ENCODE results near the gene ELK3.

Gene ELK3

DNA sequence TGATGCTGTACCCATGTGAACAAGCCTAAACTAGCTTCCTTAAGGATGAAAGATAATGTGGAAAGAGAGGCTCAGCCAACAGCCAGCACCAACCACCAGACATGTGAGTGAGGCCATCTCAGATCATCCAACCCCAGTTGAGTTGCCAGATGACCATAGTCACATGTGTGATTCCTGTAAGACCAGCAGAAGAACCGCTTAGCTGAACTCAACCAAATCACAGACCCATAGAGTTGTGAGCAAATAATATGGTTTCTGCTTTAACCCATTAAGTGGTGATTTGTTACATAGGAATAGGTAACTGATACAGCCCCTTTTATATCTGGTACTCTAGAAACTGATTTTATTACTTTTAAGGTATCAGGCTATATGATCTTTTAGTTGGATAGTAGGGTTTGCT lies 17.6 kb upstream of the ELK3 start:
- Histone ChIP-seq H2AFZ (ENCODE audit: low read depth, low read length) (no peak overlapping the region), H3K79me2 (ENCODE audit: insufficient read depth, low read length) (no peaks in the 10 kb centered on the region), H3K27ac (ENCODE audit: low read length) (no peak overlapping the region), H3K4me1 (ENCODE audit: insufficient read depth, low read length) (no peaks in the 10 kb centered on the region), H4K20me1 (ENCODE audit: insufficient read depth, low read length) (no peaks in the 10 kb centered on the region), H3K36me3 (ENCODE audit: insufficient read depth, low read length) (no peaks in the 10 kb centered on the region), H3K4me2 (ENCODE audit: insufficient read depth, low read length) (no peak overlapping the region), H3K27me3 (ENCODE audit: insufficient read depth, low read length, poor library complexity) (no peaks in the 10 kb centered on the region), H3K4me3 (ENCODE audit: low read depth in 1 of 2, low read length in 2 of 2) (no peak overlapping the region), H3K9me3 (ENCODE audit: insufficient read depth, low read length, severe bottlenecking) (no peaks in the 10 kb centered on the region), H3K9ac (ENCODE audit: low read depth, low read length) (no peak overlapping the region)
- ATAC-seq (ENCODE audit: insufficient read depth, low read depth) (no peak), DNase-seq (no peak)
- TF ChIP-seq, protein P1, sequence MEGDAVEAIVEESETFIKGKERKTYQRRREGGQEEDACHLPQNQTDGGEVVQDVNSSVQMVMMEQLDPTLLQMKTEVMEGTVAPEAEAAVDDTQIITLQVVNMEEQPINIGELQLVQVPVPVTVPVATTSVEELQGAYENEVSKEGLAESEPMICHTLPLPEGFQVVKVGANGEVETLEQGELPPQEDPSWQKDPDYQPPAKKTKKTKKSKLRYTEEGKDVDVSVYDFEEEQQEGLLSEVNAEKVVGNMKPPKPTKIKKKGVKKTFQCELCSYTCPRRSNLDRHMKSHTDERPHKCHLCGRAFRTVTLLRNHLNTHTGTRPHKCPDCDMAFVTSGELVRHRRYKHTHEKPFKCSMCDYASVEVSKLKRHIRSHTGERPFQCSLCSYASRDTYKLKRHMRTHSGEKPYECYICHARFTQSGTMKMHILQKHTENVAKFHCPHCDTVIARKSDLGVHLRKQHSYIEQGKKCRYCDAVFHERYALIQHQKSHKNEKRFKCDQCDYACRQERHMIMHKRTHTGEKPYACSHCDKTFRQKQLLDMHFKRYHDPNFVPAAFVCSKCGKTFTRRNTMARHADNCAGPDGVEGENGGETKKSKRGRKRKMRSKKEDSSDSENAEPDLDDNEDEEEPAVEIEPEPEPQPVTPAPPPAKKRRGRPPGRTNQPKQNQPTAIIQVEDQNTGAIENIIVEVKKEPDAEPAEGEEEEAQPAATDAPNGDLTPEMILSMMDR (IDR thresholded peaks at IDR 0.05; ENCODE audit: borderline replicate concordance, extremely low read depth, low read length, poor library complexity, severe bottlenecking) = no peak
- TF ChIP-seq EZH2 (IDR thresholded peaks at IDR 0.05; ENCODE audit: borderline replicate concordance, low read depth, low read length, severe bottlenecking) = no peak

DNA sequence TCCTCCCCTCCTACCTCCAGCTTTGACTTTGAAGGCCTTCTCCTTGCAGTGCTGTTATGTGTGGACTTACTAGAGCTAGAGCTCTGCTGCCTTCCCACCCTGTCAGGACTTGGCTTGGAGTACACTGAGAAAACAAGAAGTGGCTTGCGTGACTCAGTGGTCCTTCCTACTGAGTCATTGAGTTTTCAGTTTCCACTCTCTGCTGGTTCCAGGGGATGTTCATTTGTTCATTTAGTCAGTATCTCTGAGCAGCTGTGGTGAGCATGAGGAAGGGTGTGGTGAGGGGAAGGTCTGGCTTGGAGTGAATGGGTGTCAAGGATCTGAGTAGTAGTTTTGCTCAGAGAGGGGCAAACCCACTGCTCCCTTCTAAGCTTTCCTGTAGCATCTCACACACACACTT lies 17.2 kb upstream of the ELK3 start:
- Histone ChIP-seq H3K4me3 (ENCODE audit: low read depth in 1 of 2, low read length in 2 of 2) (no peak overlapping the region), H3K9ac (ENCODE audit: low read depth, low read length) (no peak overlapping the region), H3K27ac (ENCODE audit: low read length) (no peak overlapping the region), H3K9me3 (ENCODE audit: insufficient read depth, low read length, severe bottlenecking) (no peaks in the 10 kb centered on the region), H3K36me3 (ENCODE audit: insufficient read depth, low read length) (no peaks in the 10 kb centered on the region), H4K20me1 (ENCODE audit: insufficient read depth, low read length) (no peaks in the 10 kb centered on the region), H3K27me3 (ENCODE audit: insufficient read depth, low read length, poor library complexity) (no peaks in the 10 kb centered on the region), H3K79me2 (ENCODE audit: insufficient read depth, low read length) (no peaks in the 10 kb centered on the region), H3K4me2 (ENCODE audit: insufficient read depth, low read length) (no peak overlapping the region), H2AFZ (ENCODE audit: low read depth, low read length) (no peak overlapping the region), H3K4me1 (ENCODE audit: insufficient read depth, low read length) (no peaks in the 10 kb centered on the region)
- TF ChIP-seq, protein P1 (IDR thresholded peaks at IDR 0.05; ENCODE audit: borderline replicate concordance, extremely low read depth, low read length, poor library complexity, severe bottlenecking) = no peak
- no peak for TF ChIP-seq EZH2 (IDR thresholded peaks at IDR 0.05; ENCODE audit: borderline replicate concordance, low read depth, low read length, severe bottlenecking)
- DNase-seq = no peak
- ATAC-seq (ENCODE audit: insufficient read depth, low read depth) = no peak

DNA sequence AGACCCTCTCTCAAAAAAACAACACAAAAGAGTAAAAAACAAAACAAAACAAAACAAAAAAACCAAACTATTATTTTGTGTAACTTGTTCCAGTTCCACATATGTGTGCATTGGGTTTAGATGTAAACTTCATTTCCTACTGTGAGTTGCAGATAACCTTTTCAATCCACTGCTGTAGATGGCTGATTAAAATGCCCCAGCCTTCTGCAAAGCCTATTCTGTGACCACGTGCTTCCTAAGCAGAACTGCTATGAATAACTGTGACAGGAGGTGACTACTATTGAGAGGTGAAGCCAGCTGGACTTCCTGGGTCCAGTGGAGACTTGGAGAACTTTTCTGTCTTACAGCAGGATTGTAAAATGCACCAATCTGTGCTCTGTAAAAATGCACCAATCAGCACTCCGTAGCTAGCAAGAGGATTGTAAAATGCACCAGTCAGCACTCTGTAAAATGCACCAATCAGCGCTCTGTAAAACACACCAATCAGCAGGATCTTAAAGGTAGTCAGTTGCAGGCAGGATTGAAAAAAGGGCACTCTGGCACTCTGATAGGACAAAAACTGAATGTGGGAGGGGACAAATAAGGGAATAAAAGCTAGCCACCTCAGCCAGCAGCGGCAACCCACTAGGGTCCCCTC lies 10.3 kb upstream of the ELK3 start:
- no peak overlapping the region for H3K27ac ChIP-seq (ENCODE audit: low read length)
- DNase-seq (no peak), ATAC-seq (ENCODE audit: insufficient read depth, low read depth) (no peak)
- H3K36me3 ChIP-seq (ENCODE audit: insufficient read depth, low read length) = no peaks in the 10 kb centered on the region
- no peaks in the 10 kb centered on the region for H4K20me1 ChIP-seq (ENCODE audit: insufficient read depth, low read length)
- no peak overlapping the region for H3K4me3 ChIP-seq (ENCODE audit: low read depth in 1 of 2, low read length in 2 of 2)
- no peaks in the 10 kb centered on the region for H3K79me2 ChIP-seq (ENCODE audit: insufficient read depth, low read length)
- H2AFZ ChIP-seq (ENCODE audit: low read depth, low read length) = no peak overlapping the region
- H3K9me3 ChIP-seq (ENCODE audit: insufficient read depth, low read length, severe bottlenecking) = no peaks in the 10 kb centered on the region
- H3K9ac ChIP-seq (ENCODE audit: low read depth, low read length) = no peak overlapping the region
- no peaks in the 10 kb centered on the region for H3K27me3 ChIP-seq (ENCODE audit: insufficient read depth, low read length, poor library complexity)
- no peaks in the 10 kb centered on the region for H3K4me1 ChIP-seq (ENCODE audit: insufficient read depth, low read length)
- TF ChIP-seq, protein P1 (IDR thresholded peaks at IDR 0.05; ENCODE audit: borderline replicate concordance, extremely low read depth, low read length, poor library complexity, severe bottlenecking) = no peak
- no peak for TF ChIP-seq EZH2 (IDR thresholded peaks at IDR 0.05; ENCODE audit: borderline replicate concordance, low read depth, low read length, severe bottlenecking)
- no peak overlapping the region for H3K4me2 ChIP-seq (ENCODE audit: insufficient read depth, low read length)
